HG03039 (cell line): ENCODE results near the gene RAMP3.
A peak's percentile ranks its signal among the peaks of the same experiment; 100 is the strongest.
"Not testable (repeated sequence)": the region's sequence is repeated elsewhere in the genome, so short reads cannot be mapped to it uniquely, and the experiment has no call there.

Experiments
- ATAC-seq: cut with Tn5 transposase; IDR thresholded peaks from one replicate; pipeline ENCODE4 v1.9.1; 2021; ENCODE audit warnings: mild to moderate bottlenecking, moderate library complexity; ENCODE audit not compliant: unreplicated experiment

The RAMP3 gene

GRCh38 chr7:45190406-45191165 lies 33.0 kb downstream of the RAMP3 start:
- no peak for ATAC-seq

- ATAC-seq, result no peak
These were observed 33.8 kb downstream of the RAMP3 start for GRCh38 chr7:45191396-45191795.

GRCh38 chr7:45192621-45193041 lies 35.0 kb downstream of the RAMP3 start:
- no peak for ATAC-seq

- no peak for ATAC-seq
These were observed 36.2 kb downstream of the RAMP3 start for GRCh38 chr7:45193828-45194227.

GRCh38 chr7:45196374-45196773 lies 38.8 kb downstream of the RAMP3 start:
- ATAC-seq, result peak; percentile 85

- no peak for ATAC-seq
These were observed 39.9 kb downstream of the RAMP3 start for GRCh38 chr7:45197461-45197860.

GRCh38 chr7:45198986-45199385 lies 41.4 kb downstream of the RAMP3 start:
- no peak for ATAC-seq

- ATAC-seq, result no peak
These were observed 41.9 kb downstream of the RAMP3 start for GRCh38 chr7:45199506-45199905.

- ATAC-seq, result no peak
These were observed 45.0 kb downstream of the RAMP3 start for GRCh38 chr7:45202625-45203024.

GRCh38 chr7:45203036-45203435 lies 45.4 kb downstream of the RAMP3 start:
- ATAC-seq, result no peak

GRCh38 chr7:45203459-45203858 lies 45.9 kb downstream of the RAMP3 start:
- ATAC-seq, result no peak

- ATAC-seq, result peak; percentile 75
These were observed 46.4 kb downstream of the RAMP3 start for GRCh38 chr7:45203936-45204445.

- not testable (repeated sequence) for ATAC-seq
These were observed 48.7 kb downstream of the RAMP3 start for GRCh38 chr7:45206266-45206665.

- not testable (repeated sequence) for ATAC-seq
These were observed 52.3 kb downstream of the RAMP3 start for GRCh38 chr7:45209909-45210308.

- ATAC-seq, result no peak
These were observed 53.5 kb downstream of the RAMP3 start for GRCh38 chr7:45211066-45211465.

GRCh38 chr7:45211958-45212357 lies 54.4 kb downstream of the RAMP3 start:
- no peak for ATAC-seq

- no peak for ATAC-seq
These were observed 55.0 kb downstream of the RAMP3 start for GRCh38 chr7:45212606-45213005.

- no peak for ATAC-seq
These were observed 58.0 kb downstream of the RAMP3 start for GRCh38 chr7:45215601-45216062.

- ATAC-seq, result no peak
These were observed 58.6 kb downstream of the RAMP3 start for GRCh38 chr7:45216181-45216580.

GRCh38 chr7:45216622-45217165 lies 59.1 kb downstream of the RAMP3 start:
- ATAC-seq, result no peak

- ATAC-seq, result no peak
These were observed 59.8 kb downstream of the RAMP3 start for GRCh38 chr7:45217358-45217757.

GRCh38 chr7:45219130-45219529 lies 61.5 kb downstream of the RAMP3 start:
- ATAC-seq, result no peak
